ENCODE results near the gene COL16A1. TPM values are rescaled to one million over a fixed set of nuclear protein-coding genes. Genes with fewer than 3 reads are reported as not detected.

Gene COL16A1
- total RNA-seq, 1 experiment from 2014 or later: 7.3 TPM

- no peak for DNase-seq (ENCODE audit: low read depth)
These were observed 36.6 kb downstream of the COL16A1 start for GRCh38 chr1:31667065-31667785.

DNA sequence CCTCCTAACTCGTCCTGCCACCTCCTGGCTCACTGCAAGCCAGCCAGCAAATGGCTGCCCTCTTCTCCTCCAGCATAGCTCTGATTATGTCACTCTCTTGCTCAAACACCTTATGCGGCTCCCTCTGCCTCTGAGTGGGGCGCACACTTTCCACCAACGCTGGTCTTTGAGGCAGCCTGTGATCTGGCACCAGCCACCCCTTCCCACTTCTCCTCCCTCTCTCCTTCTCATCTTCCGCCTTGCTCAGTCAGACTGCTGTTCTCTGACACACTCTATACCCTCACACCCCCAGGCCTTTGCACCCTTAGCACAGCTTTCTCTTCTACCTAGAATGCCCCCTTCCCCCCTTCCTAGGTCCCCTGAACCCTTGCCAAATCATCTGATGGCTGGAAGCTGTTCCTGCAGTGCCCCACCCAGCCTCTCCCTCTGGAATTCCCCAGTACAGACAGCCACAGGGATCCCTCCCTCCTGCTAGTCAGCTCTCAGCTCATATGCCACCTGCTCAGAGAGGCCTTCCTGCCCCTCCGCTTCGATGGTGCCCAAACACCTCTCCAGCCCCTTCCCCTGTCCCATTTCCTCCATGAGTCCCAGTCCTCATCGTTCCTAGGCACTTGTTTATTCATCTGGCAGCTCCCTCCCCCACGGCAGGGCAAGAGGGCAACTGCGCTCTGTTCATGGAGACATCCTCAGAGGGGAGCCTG is 37.4 kb downstream of the COL16A1 start:
- peak; percentile 38 for DNase-seq (ENCODE audit: low read depth)

GRCh38 chr1:31665234-31665878 is 38.5 kb downstream of the COL16A1 start:
- DNase-seq (ENCODE audit: low read depth): no peak

- DNase-seq (ENCODE audit: low read depth): no peak
These were observed 39.3 kb downstream of the COL16A1 start for GRCh38 chr1:31664528-31664927.

DNA sequence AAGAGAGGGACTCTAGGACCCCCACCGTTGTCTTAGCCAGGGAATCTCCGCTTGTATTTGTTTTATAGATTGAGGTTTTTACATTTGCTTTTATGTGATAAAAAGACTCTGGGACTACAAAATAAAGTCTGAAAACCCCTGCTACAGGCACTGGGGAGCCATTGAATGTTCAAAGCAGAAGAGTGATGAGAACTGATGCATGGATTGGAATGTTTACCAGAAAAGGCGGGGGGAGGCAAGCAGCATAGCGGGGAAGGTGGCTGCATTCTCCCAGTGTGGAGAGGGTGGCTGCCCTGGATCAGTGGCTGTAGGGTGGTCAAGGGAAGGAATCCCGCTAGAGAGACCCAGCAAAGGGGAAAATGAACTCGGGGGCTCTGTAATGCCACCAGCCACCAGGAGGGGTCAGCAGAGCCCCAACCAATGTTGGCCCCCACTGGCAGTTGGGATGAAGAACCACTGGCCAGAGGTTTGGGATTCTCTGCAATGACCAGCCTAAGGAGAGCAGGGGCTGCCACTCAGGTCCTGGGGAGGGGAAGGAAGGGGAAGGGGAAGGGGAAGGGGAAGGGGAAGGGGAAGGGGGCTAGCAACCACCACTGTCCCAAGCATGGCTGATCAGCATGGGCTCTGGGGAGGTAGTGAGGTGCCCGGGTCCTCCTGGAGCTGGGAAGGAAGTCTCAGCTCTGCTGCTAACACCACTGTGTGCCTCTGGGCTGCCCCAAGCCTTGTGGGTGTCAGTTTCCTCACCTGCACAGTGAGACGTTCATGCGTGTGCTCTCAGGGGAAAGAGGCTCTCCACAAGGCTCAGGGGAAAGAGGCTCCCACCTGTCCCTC is 40.0 kb downstream of the COL16A1 start:
- peak; percentile 47 for DNase-seq (ENCODE audit: low read depth)

DNA sequence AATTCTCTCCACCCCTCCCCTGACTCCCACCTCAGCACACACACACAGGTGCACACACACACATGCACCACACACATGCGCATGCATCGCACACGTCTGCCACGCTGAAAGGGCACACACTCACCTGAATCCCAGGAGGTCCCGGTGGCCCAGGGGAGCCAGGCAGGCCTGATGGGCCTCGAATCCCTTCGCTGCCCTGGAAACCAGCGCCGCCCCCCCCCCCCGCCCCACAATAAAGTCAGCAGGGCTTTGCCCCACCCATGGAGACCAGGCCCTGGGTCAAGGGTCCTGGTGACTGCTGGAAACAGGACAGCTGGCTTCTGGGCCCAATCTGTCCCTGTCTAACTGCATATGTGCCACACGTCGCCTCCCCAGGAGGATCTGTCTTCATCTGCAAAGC is 41.4 kb downstream of the COL16A1 start:
- DNase-seq (ENCODE audit: low read depth): no peak

- no peak for DNase-seq (ENCODE audit: low read depth)
These were observed 42.0 kb downstream of the COL16A1 start for GRCh38 chr1:31661856-31662255.

- no peak for DNase-seq (ENCODE audit: low read depth)
These were observed 42.9 kb downstream of the COL16A1 start for GRCh38 chr1:31660871-31661455.

DNA sequence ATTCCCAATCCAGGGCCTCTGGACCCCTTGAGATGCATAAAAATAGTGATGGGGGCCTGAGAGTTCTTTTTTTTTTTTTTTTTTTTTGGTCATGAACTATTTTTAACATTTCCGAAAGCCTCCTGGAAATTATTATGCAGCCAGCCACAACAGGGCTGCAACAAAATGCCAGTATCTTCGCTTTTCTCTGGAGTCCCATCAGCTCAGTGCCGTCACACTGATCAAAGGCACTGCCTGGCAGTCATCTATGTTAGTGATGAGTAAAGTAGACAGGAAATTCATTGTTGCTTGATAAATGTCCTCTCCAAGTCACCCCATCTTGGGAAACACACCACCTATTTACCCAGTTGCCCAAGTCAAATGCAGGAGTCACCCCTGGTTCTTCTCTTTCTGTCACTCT is 43.9 kb downstream of the COL16A1 start:
- DNase-seq (ENCODE audit: low read depth): no peak

GRCh38 chr1:31658721-31659120 is 45.1 kb downstream of the COL16A1 start:
- DNase-seq (ENCODE audit: low read depth): peak; percentile 69

- DNase-seq (ENCODE audit: low read depth): no peak
These were observed 45.8 kb downstream of the COL16A1 start for GRCh38 chr1:31657972-31658510.

GRCh38 chr1:31657020-31657804 is 46.6 kb downstream of the COL16A1 start:
- DNase-seq (ENCODE audit: low read depth): no peak

DNA sequence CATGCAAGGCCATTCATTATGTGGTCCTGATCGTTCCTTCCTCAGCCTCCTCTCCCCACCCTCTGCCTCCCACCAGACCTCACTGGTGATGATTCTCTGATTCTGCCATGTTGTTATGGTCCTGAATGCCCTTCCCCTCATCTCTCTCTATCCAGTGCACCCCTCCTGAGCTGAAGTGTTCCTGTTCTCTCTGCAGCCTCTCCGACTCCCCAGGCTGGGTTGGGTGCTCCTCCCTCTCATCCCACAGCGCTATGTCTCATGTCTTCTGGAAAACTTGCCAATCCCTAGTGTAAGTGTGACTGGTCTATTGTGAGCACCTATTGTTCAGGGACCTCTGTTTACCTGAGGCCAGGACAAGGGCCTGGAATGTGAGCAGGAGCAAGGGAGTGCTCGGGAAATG is 48.1 kb downstream of the COL16A1 start:
- DNase-seq (ENCODE audit: low read depth): no peak

- no peak for DNase-seq (ENCODE audit: low read depth)
These were observed 48.7 kb downstream of the COL16A1 start for GRCh38 chr1:31655104-31655503.

DNA sequence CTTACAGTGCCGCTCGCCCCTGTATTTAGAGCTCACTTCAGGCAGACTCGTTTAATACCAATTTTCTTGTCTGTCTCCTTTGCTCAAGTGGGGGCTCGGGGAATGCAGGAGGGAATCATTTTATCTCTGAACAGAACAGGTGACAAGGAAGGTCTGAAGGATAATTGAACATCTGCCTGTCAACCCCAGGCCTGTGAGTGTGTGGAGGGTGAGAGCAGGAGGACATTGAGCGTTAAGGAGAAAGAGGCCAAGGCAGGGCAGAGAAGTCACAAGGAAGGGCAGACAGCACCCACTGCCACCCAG is 49.4 kb downstream of the COL16A1 start:
- no peak for DNase-seq (ENCODE audit: low read depth)

DNA sequence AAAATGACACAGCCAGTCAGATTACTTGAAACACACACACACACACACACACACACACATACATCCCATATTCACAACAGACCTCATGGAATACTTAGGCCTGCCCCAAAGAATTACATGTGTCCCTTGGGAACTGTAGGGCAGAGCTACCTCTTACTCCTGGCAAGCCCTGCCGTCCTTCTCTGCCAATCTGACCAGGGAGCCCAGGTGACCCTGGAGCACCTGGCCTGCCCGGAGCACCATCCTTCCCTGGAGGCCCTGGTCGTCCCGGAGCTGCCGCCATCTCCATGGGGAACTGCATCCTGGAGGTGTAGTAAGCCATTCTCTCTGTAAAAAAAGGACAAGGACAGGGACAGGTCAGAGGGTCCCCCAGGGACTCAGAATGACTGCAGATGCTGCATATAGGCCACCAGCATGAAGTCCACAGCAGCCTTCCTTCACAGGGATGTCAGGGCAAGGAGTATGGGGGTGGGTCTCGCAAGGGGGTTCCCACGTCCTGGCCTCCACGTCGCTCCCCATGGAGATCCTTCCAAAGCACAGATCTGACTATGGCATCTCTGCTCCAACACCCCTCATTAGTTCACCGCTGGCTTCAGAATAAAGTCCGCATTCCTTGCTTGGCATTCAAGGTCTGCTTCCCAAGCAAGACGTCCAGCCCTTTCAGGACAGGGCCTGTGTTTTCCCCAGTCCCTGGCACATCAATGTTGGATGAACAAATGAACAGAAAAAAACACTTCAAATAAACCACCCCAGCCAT is 49.9 kb downstream of the COL16A1 start:
- no peak for DNase-seq (ENCODE audit: low read depth)

- DNase-seq (ENCODE audit: low read depth): no peak
These were observed 50.8 kb downstream of the COL16A1 start for GRCh38 chr1:31652891-31653499.

GRCh38 chr1:31651766-31652165 is 52.1 kb downstream of the COL16A1 start:
- no peak for DNase-seq (ENCODE audit: low read depth)

GRCh38 chr1:31651089-31651420 is 52.8 kb downstream of the COL16A1 start:
- DNase-seq (ENCODE audit: low read depth): no peak
